ENCODE results near the gene GAK. TPM values are rescaled to one million over a fixed set of nuclear protein-coding genes. Genes with fewer than 3 reads are reported as not detected.

GAK gene
- total RNA-seq, 6 experiments from 2014 or later: 53.2 to 85.0 (median 64.5) TPM

GRCh38 chr4:964346-965025, 32.4 kb upstream of the GAK start:
- no peak overlapping the region for H3K4me3 ChIP-seq
- H3K27me3 ChIP-seq: no peaks in the 10 kb centered on the region
- H3K9me3 ChIP-seq: no peaks in the 10 kb centered on the region
- H3K36me3 ChIP-seq: peaks cover 0 to 3% (median 0%) of the 10 kb centered on the region in 4 donors
- ATAC-seq (no peak), DNase-seq (no peak)
- 79% methylated on average over 4 of the region's 23 CpGs for WGBS (ENCODE audit: insufficient coverage, low coverage, low lambda C conversion rate, missing lambda C conversion rate)
- TF ChIP-seq POLR2A (IDR thresholded peaks at IDR 0.05): no peak
- no peak for TF ChIP-seq CTCF (IDR thresholded peaks at IDR 0.05)
- no peak overlapping the region for H3K27ac ChIP-seq
- intact Hi-C loops (cut with DNase I): no loop called here
- no peaks in the 10 kb centered on the region for H3K4me1 ChIP-seq

DNA sequence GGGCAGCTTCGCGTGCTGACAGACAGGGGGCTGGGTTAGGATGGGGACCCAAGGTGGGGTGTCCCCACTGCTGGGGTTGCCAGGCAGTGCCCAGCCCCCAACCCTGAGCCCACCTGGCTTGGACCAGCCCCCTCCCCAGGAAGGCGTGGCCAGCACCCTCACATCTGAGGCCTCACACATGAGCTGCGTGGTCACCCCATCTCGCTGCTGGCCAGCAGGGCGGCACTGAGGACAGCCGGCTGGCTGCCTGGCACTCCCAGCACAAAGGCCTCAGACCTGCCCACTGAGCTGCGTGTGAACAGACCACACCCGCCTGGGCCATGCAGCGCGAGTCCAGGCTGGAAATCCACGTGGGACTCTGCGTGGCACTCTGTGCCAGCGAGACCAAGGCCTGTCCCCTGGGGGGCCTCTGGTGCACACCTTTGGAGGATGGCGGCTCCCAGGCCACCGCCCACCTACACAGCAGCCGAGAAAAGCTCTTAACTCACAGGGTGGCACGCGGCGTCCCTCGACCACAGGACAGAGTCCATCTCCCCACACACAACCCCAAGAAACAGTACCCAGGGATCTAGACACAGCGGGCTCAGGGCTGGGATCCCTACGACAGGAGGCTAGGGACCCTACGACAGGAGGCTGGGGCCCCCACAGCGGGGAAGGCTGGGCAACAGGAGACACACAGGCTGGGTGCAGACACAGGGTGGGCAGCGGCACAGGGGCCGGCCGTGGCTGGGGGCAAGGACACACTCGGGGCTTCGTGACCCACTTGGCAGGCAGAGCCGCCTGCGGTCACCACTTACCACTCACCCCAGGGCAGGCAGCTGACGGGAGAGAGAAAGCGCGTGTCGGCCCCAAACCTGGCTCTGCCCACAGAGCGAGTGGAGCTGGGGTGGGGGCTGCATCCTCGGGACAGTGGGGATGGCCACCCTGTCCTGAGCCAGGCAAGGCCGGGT, 31.4 kb upstream of the GAK start:
- no peaks in the 10 kb centered on the region for H3K27me3 ChIP-seq
- no peaks in the 10 kb centered on the region for H3K9me3 ChIP-seq
- ATAC-seq (no peak), DNase-seq (no peak)
- H3K27ac ChIP-seq: no peak overlapping the region
- peaks cover 0 to 3% (median 0%) of the 10 kb centered on the region in 4 donors for H3K36me3 ChIP-seq
- no peaks in the 10 kb centered on the region for H3K4me1 ChIP-seq
- WGBS (ENCODE audit: insufficient coverage, low coverage, low lambda C conversion rate, missing lambda C conversion rate): 100% methylated on average over 2 of the region's 39 CpGs
- intact Hi-C loops (cut with DNase I): no loop called here
- no peak for TF ChIP-seq POLR2A (IDR thresholded peaks at IDR 0.05)
- no peak for TF ChIP-seq CTCF (IDR thresholded peaks at IDR 0.05)
- H3K4me3 ChIP-seq: no peak overlapping the region

DNA sequence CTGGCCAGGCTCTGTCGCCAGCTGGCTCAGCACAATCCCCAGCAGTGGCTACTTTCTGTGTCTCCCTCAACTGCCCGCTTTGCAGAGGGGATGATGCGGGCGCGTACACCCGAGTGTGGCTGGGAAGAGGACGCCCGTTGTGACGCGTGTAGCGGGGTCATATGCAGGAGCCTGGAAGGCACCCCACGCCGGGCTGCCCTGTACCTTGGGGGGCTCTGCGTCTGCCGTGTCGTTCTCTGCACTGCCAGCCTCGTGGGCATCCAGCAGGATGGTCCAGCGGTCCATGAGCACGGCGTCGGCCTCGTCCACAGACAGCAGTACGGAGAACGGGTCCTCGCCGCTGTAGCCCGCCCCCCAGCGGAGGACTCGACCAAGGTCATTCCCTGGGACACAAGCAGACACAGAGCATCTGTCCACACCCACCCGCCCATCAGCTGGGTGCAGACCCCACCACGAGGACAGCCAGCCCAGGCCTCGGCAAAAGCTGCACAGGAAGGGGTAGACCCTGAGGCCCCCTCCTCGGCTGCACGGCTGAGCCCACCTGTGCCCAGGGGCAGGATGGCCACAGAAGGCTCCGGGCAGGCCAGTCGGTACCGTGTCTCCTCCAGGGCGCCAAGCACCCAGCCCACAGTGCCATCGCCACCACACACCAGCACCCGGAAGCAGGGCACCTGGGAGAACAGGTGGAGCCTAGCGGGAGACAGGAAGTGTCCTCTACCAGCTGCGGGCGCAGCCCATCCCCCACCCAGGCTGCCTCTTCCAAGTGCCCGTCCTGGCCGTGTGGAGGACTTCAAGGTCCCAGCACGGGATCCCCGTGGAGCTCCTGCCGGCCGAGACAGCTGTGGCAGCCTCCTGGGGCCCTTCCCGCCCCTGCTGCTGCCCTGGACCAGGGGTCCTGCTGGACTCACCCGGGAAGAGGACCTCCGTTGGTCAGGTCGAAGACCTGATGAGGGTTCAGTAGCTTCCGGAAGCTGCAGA, 30.4 kb upstream of the GAK start:
- no peaks in the 10 kb centered on the region for H3K9me3 ChIP-seq
- H3K36me3 ChIP-seq: peaks cover 0 to 3% (median 0%) of the 10 kb centered on the region in 4 donors
- intact Hi-C loops (cut with DNase I): no loop called here
- no peaks in the 10 kb centered on the region for H3K27me3 ChIP-seq
- DNase-seq: no peak
- H3K4me1 ChIP-seq: no peaks in the 10 kb centered on the region
- WGBS (ENCODE audit: insufficient coverage, low coverage, low lambda C conversion rate, missing lambda C conversion rate): 100% methylated on average over 1 of the region's 54 CpGs
- TF ChIP-seq POLR2A (IDR thresholded peaks at IDR 0.05) (no peak), CTCF (IDR thresholded peaks at IDR 0.05) (no peak)
- no peak overlapping the region for H3K27ac ChIP-seq
- no peak for ATAC-seq
- no peak overlapping the region for H3K4me3 ChIP-seq

Measured in right lobe of liver (tissue), 6 donors.